H1 (cell line): Measurements from ENCODE around the gene PPP1R7. TPM values are rescaled to one million over a fixed set of nuclear protein-coding genes. Genes with fewer than 3 reads are reported as not detected.

ENCODE experiments used
- CTCF ChIA-PET: fragments of 300-600 bp; sonication (Branson Sonifier 250); formaldehyde crosslinking; loops from one replicate; lab custom pipeline; 2021; ENCODE audit not compliant: partially characterized antibody; lab: Charles Lee
- POLR2A ChIA-PET: fragments of 300-600 bp; sonication (Branson Sonifier 250); formaldehyde crosslinking; loops from one replicate; lab custom pipeline; 2021; ENCODE audit warnings: inconsistent platforms; ENCODE audit not compliant: partially characterized antibody; lab: Charles Lee
- DNase-seq, 2 experiments: peaks; one replicate each; pipeline versions ENCODE4 v3.0.0 to v3.0.0-alpha.2; 2010 to 2022; ENCODE audit warnings: low spot score in 2 of 2, low read depth in 1 of 2, mixed read lengths in 1 of 2
- FAIRE-seq: peaks from 2 replicates; lab custom pipeline; 2011; peaks lifted over from hg19 to GRCh38; lab: Jason Lieb, UNC
- H2AFZ ChIP-seq: 2 replicates; pipeline ENCODE4 v1.8.1; 2012; ENCODE audit warnings: low read length, inconsistent platforms
- H2AK5ac ChIP-seq: 2 replicates; pipeline ENCODE4 v1.6.1; 2013; ENCODE audit warnings: low read depth, low read length
- H2BK120ac ChIP-seq: replicated peaks from 2 replicates; pipeline ENCODE3; 2013; ENCODE audit warnings: low read depth, low read length, inconsistent platforms
- H2BK12ac ChIP-seq: 2 replicates; pipeline ENCODE4 v1.6.1; 2013; ENCODE audit warnings: low read depth, low read length
- H2BK15ac ChIP-seq: 2 replicates; pipeline ENCODE4 v1.6.1; 2013; ENCODE audit warnings: low read length
- H2BK20ac ChIP-seq: 2 replicates; pipeline ENCODE4 v1.6.1; 2013; ENCODE audit warnings: low read length
- H2BK5ac ChIP-seq: 2 replicates; pipeline ENCODE4 v1.6.1; 2013; ENCODE audit warnings: low read depth, low read length
- H3K14ac ChIP-seq: 2 replicates; pipeline ENCODE4 v1.6.1; 2013; ENCODE audit warnings: inconsistent platforms; ENCODE audit not compliant: insufficient read length
- H3K18ac ChIP-seq: 2 replicates; pipeline ENCODE4 v1.6.1; 2013; ENCODE audit warnings: low read length; ENCODE audit errors: extremely low read depth
- H3K23ac ChIP-seq: 2 replicates; pipeline ENCODE4 v1.6.1; 2013; ENCODE audit warnings: inconsistent platforms; ENCODE audit not compliant: insufficient read length
- H3K23me2 ChIP-seq: 2 replicates; pipeline ENCODE4 v1.6.1; 2013; ENCODE audit warnings: low read depth, low read length
- H3K27ac ChIP-seq: 2 replicates; pipeline ENCODE4 v1.6.1; 2011; ENCODE audit warnings: low read depth, low read length, inconsistent platforms
- H3K27me3 ChIP-seq, 4 experiments: replicated peaks in 1 of 4; 1 replicate in 1 of 4; 2 replicates in 3 of 4; pipeline versions ENCODE4 v1.6.1 to v1.8.1; 2011 to 2013; ENCODE audit warnings: low read length in 3 of 4, mild to moderate bottlenecking in 3 of 4, inconsistent platforms in 2 of 4, mixed read lengths in 2 of 4, moderate library complexity in 1 of 4; ENCODE audit not compliant: control insufficient read depth in 3 of 4, insufficient read depth in 3 of 4; ENCODE audit errors: extremely low read depth in 1 of 4
- H3K36me3 ChIP-seq, 4 experiments: 2 replicates each; pipeline versions ENCODE4 v1.6.1 to v1.8.1; 2011 to 2013; ENCODE audit warnings: mild to moderate bottlenecking in 4 of 4, low read length in 3 of 4, moderate library complexity in 2 of 4, control low read depth in 1 of 4, inconsistent platforms in 1 of 4; ENCODE audit not compliant: insufficient read depth in 4 of 4, control insufficient read depth in 2 of 4
- H3K4ac ChIP-seq: replicated peaks from 2 replicates; pipeline ENCODE3; 2013; ENCODE audit warnings: low read length, low read depth, mixed read lengths, inconsistent platforms; ENCODE audit not compliant: insufficient read length
- H3K4me1 ChIP-seq, 4 experiments: replicated peaks in 1 of 4; 1 replicate in 1 of 4; 2 replicates in 3 of 4; pipeline versions ENCODE4 v1.6.1 to v1.8.1; 2011 to 2013; ENCODE audit warnings: low read length in 3 of 4, inconsistent platforms in 2 of 4, mixed read lengths in 1 of 4; ENCODE audit not compliant: insufficient read depth in 4 of 4, control insufficient read depth in 3 of 4
- H3K4me2 ChIP-seq, 2 experiments: 2 replicates each; pipeline versions ENCODE4 v1.6.1 to v1.8.1; 2011 to 2013; ENCODE audit warnings: low read depth in 2 of 2, low read length in 2 of 2, control low read depth in 1 of 2, inconsistent platforms in 1 of 2, mild to moderate bottlenecking in 1 of 2; ENCODE audit not compliant: insufficient read depth in 1 of 2
- H3K4me3 ChIP-seq, 4 experiments: fragments of 200-600, 300-600 bp in 1 of 4; sonication (generic), shearing (Covaris generic), sonication (Bioruptor Twin) in 1 of 4; 2 replicates each; pipeline versions ENCODE4 v1.5.1 to v1.8.1; 2011 to 2016; ENCODE audit warnings: low read length in 4 of 4, low read depth in 3 of 4, control low read depth in 2 of 4, inconsistent platforms in 2 of 4, mild to moderate bottlenecking in 2 of 4, mixed read lengths in 1 of 4, moderate library complexity in 1 of 4; ENCODE audit not compliant: insufficient read depth in 2 of 4; ENCODE audit errors: extremely low read depth in 1 of 4
- H3K56ac ChIP-seq: replicated peaks from 2 replicates; pipeline ENCODE3; 2013; ENCODE audit warnings: low read depth, mild to moderate bottlenecking, mixed read lengths, low read length, inconsistent platforms; ENCODE audit not compliant: insufficient read length
- H3K79me1 ChIP-seq: 2 replicates; pipeline ENCODE4 v1.6.1; 2013; ENCODE audit warnings: low read depth, low read length, control low read depth
- H3K79me2 ChIP-seq, 2 experiments: 2 replicates each; pipeline versions ENCODE4 v1.6.1 to v1.8.1; 2012 to 2013; ENCODE audit warnings: low read length in 2 of 2, mild to moderate bottlenecking in 2 of 2, inconsistent platforms in 1 of 2; ENCODE audit not compliant: insufficient read depth in 2 of 2, control insufficient read depth in 1 of 2
- H3K9ac ChIP-seq, 4 experiments: replicated peaks in 1 of 4; 1 replicate in 1 of 4; 2 replicates in 3 of 4; pipeline versions ENCODE4 v1.6.1 to v1.8.1; 2011 to 2013; ENCODE audit warnings: low read depth in 3 of 4, low read length in 3 of 4, control low read depth in 2 of 4, mild to moderate bottlenecking in 2 of 4, moderate library complexity in 2 of 4, inconsistent platforms in 1 of 4; ENCODE audit errors: extremely low read depth in 1 of 4
- H3K9me3 ChIP-seq, 2 experiments: 2 replicates each; pipeline versions ENCODE4 v1.6.1 to v1.8.1; 2012 to 2013; ENCODE audit warnings: mild to moderate bottlenecking in 2 of 2, moderate library complexity in 2 of 2, control low read depth in 1 of 2, inconsistent platforms in 1 of 2, low read depth in 1 of 2, low read length in 1 of 2, mixed read lengths in 1 of 2; ENCODE audit not compliant: insufficient read depth in 2 of 2
- H4K20me1 ChIP-seq, 2 experiments: replicated peaks in 1 of 2; 2 replicates each; pipeline versions ENCODE3 to v1.8.1; 2011 to 2013; ENCODE audit warnings: inconsistent platforms in 2 of 2, low read length in 2 of 2, mild to moderate bottlenecking in 1 of 2; ENCODE audit not compliant: insufficient read depth in 2 of 2, control insufficient read depth in 1 of 2
- H4K5ac ChIP-seq: 2 replicates; pipeline ENCODE4 v1.6.1; 2013; ENCODE audit warnings: low read length, low read depth, mixed read lengths, inconsistent platforms; ENCODE audit not compliant: insufficient read length
- H4K8ac ChIP-seq: 2 replicates; pipeline ENCODE4 v1.8.0; 2013; ENCODE audit warnings: mild to moderate bottlenecking, moderate library complexity, low read length, inconsistent platforms; ENCODE audit not compliant: insufficient read depth; ENCODE audit errors: extremely low read depth
- H4K91ac ChIP-seq: replicated peaks from 2 replicates; pipeline ENCODE3; 2013; ENCODE audit warnings: low read length, mixed read lengths, inconsistent platforms; ENCODE audit not compliant: insufficient read length
- BACH1 ChIP-seq: IDR thresholded peaks from 2 replicates; pipeline ENCODE4 v1.6.1; 2012; ENCODE audit warnings: low read length, improper control_type of control experiment
- CHD2 ChIP-seq: IDR thresholded peaks from 2 replicates; pipeline ENCODE4 v1.6.1; 2012; ENCODE audit warnings: low read length, improper control_type of control experiment
- EGR1 ChIP-seq: IDR thresholded peaks from 2 replicates; pipeline ENCODE4 v1.6.1; 2011; ENCODE audit warnings: low read depth, low read length, borderline replicate concordance
- FOSL1 ChIP-seq: IDR thresholded peaks from 2 replicates; pipeline ENCODE4 v1.6.1; 2011; ENCODE audit warnings: mild to moderate bottlenecking, low read depth, low read length, moderate library complexity; ENCODE audit not compliant: insufficient read depth
- GABPA ChIP-seq: IDR thresholded peaks from 2 replicates; pipeline ENCODE4 v1.6.1; 2011; ENCODE audit warnings: mild to moderate bottlenecking, low read length, moderate library complexity, borderline replicate concordance; ENCODE audit not compliant: insufficient read depth
- KDM1A ChIP-seq: fragments of 200-600, 300-600 bp; sonication (generic); IDR thresholded peaks from 2 replicates; pipeline ENCODE4 v1.7.1; 2016; ENCODE audit warnings: mild to moderate bottlenecking, low read length, borderline replicate concordance
- MAFK ChIP-seq: IDR thresholded peaks from 2 replicates; pipeline ENCODE4 v1.6.1; 2012; ENCODE audit warnings: low read depth, mild to moderate bottlenecking, improper control_type of control experiment, low read length
- NANOG ChIP-seq: IDR thresholded peaks from 2 replicates; pipeline ENCODE4 v1.6.1; 2011; ENCODE audit warnings: low read length, low read depth, mild to moderate bottlenecking, inconsistent platforms; ENCODE audit not compliant: insufficient read depth, poor library complexity, severe bottlenecking
- RBBP5 ChIP-seq: IDR thresholded peaks from 2 replicates; pipeline ENCODE4 v1.7.1; 2012; ENCODE audit warnings: low read depth, mild to moderate bottlenecking, inconsistent platforms, low read length, moderate library complexity, borderline replicate concordance
- SIRT6 ChIP-seq: IDR thresholded peaks from one replicate; pipeline ENCODE4 v1.7.1; 2012; ENCODE audit warnings: low read length, inconsistent platforms
- SIX5 ChIP-seq: IDR thresholded peaks from 2 replicates; pipeline ENCODE4 v1.6.1; 2011; ENCODE audit warnings: mild to moderate bottlenecking, low read depth, low read length
- TBP ChIP-seq: IDR thresholded peaks from 2 replicates; pipeline ENCODE4 v1.6.1; 2011; ENCODE audit warnings: low read depth, low read length, improper control_type of control experiment
- WGBS, 2 experiments: shearing (Covaris generic) in 1 of 2; methylation state at CpG; one replicate each; pipeline versions ENCODE4 v1.1.6 to v1.1.7; 2013 to 2015; ENCODE audit warnings: low lambda C conversion rate in 2 of 2, mixed read lengths in 2 of 2, inconsistent platforms in 1 of 2, low coverage in 1 of 2, missing lambda C conversion rate in 1 of 2; ENCODE audit not compliant: insufficient replicate concordance in 2 of 2, insufficient coverage in 1 of 2, insufficient read length in 1 of 2; ENCODE audit errors: extremely low coverage in 1 of 2, missing lambda C conversion rate in 1 of 2; 5-methylcytosine and 5-hydroxymethylcytosine counted together
- polyA plus RNA-seq, 7 experiments: library from polyadenylated mRNA; depleted of rRNA in 3 of 7; stranded (reverse) in 5 of 7; unstranded in 2 of 7; fragments of >200 nt in 5 of 7; fragments of 200-250 nt in 2 of 7; gene quantifications; 1 replicate in 5 of 7; 2 replicates in 1 of 7; 4 replicates in 1 of 7; pipeline versions ENCODE4 v1.2.1 to v1.2.3, GENCODE V29; 2011 to 2013; ENCODE audit warnings: missing spikeins in 2 of 7, mixed read lengths in 2 of 7
- total RNA-seq: library from RNA; stranded (reverse); fragmentation: NEBNext Ultra II Directional; extraction: Animal tissue kit (Norgen Biotek cat#: 25700); gene quantifications from 2 replicates; pipeline ENCODE4 v1.2.1, GENCODE V29; 2021
- TF ChIP-seq, protein P1 (sequence below), 3 experiments: IDR thresholded peaks; 1 replicate in 2 of 3; 2 replicates in 1 of 3; pipeline versions ENCODE4 v1.5.1 to v1.6.1; 2011; ENCODE audit warnings: low read length in 3 of 3, mild to moderate bottlenecking in 3 of 3, inconsistent platforms in 2 of 3, low read depth in 1 of 3, moderate library complexity in 1 of 3; ENCODE audit not compliant: insufficient read depth in 1 of 3; ENCODE audit errors: control extremely low read depth in 1 of 3

The PPP1R7 gene
- total and polyA plus RNA-seq, 2 of the 8 experiments (the other 6 are each of a cell fraction or from before 2014, with no cell fraction given), result 22.2 to 64.0 TPM

DNA sequence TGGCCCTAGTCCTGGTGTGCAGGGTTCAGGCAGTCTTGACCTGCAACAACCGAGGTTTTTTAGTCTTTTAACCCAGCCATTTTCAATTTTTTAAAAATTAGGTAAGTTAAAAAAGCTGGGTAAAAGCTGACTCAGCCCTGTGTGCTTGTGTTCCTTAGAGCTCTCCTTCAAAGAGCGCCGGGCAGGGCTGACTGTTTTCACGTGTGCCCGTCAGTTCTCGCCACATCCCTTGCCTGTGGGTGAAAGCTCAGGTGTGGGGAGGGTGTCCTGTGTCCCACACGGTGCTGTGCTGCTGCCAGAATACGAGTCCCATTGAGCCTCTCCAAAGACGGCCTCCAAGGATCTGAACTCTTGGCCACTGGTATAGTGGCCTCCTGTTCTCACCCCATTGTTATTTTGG, 33.0 kb downstream of the PPP1R7 start:
- WGBS, 2 experiments, result 88% methylated on average over 9 of the region's 9 CpGs; no CpG with 5 or more reads in 1 of the 2 experiments
- H3K36me3 ChIP-seq, result no peaks in the 10 kb centered on the region
- no peak overlapping the region for H3K23ac ChIP-seq
- H3K4me1 ChIP-seq, result peaks cover 0 to 7% (median 5%) of the 10 kb centered on the region in 4 experiments; a peak in 6 of 7 replicates
- H2BK120ac ChIP-seq, result no peak overlapping the region
- no peak overlapping the region for H3K27ac ChIP-seq
- DNase-seq (no peak), FAIRE-seq (no peak)
- H3K56ac ChIP-seq, result no peak overlapping the region
- H3K79me2 ChIP-seq, result no peaks in the 10 kb centered on the region
- H4K91ac ChIP-seq, result no peak overlapping the region
- peaks cover 0 to 3% of the 10 kb centered on the region in 2 experiments for H4K20me1 ChIP-seq
- no peak overlapping the region for H2BK5ac ChIP-seq
- no peak overlapping the region for H3K9ac ChIP-seq
- H3K23me2 ChIP-seq, result no peaks in the 10 kb centered on the region
- H2BK12ac ChIP-seq, result no peak overlapping the region
- H2AFZ ChIP-seq, result no peak overlapping the region
- no peak overlapping the region for H2BK15ac ChIP-seq
- no peak overlapping the region for H2BK20ac ChIP-seq
- no peak overlapping the region for H3K18ac ChIP-seq
- no peak overlapping the region for H4K8ac ChIP-seq
- no peak overlapping the region for H3K4ac ChIP-seq
- no peaks in the 10 kb centered on the region for H3K9me3 ChIP-seq
- ChIA-PET CTCF (no interaction called here), POLR2A (interaction anchor here (1.0 kb wide), 1 partner anchor 34 kb away, joined by 4 read pairs; no protein-coding TSS in a partner anchor)
- H3K4me3 ChIP-seq, result no peak overlapping the region
- no peak overlapping the region for H2AK5ac ChIP-seq
- no peaks in the 10 kb centered on the region for H3K79me1 ChIP-seq
- H3K14ac ChIP-seq, result no peak overlapping the region
- no peak overlapping the region for H3K4me2 ChIP-seq
- H3K27me3 ChIP-seq, result no peaks in the 10 kb centered on the region
- no peak overlapping the region for H4K5ac ChIP-seq
- TF ChIP-seq RBBP5, result no peak
- no peak for TF ChIP-seq CHD2
- no peak for TF ChIP-seq FOSL1
- TF ChIP-seq, protein P1, sequence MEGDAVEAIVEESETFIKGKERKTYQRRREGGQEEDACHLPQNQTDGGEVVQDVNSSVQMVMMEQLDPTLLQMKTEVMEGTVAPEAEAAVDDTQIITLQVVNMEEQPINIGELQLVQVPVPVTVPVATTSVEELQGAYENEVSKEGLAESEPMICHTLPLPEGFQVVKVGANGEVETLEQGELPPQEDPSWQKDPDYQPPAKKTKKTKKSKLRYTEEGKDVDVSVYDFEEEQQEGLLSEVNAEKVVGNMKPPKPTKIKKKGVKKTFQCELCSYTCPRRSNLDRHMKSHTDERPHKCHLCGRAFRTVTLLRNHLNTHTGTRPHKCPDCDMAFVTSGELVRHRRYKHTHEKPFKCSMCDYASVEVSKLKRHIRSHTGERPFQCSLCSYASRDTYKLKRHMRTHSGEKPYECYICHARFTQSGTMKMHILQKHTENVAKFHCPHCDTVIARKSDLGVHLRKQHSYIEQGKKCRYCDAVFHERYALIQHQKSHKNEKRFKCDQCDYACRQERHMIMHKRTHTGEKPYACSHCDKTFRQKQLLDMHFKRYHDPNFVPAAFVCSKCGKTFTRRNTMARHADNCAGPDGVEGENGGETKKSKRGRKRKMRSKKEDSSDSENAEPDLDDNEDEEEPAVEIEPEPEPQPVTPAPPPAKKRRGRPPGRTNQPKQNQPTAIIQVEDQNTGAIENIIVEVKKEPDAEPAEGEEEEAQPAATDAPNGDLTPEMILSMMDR (IDR thresholded peaks at IDR 0.05; ENCODE audit: control extremely low read depth in 1 of 3, insufficient read depth in 1 of 3, low read depth in 1 of 3, low read length in 3 of 3), result no peak
- TF ChIP-seq MAFK, result no peak
- no peak for TF ChIP-seq SIX5
- TF ChIP-seq BACH1, result no peak
- TF ChIP-seq NANOG, result no peak
- TF ChIP-seq TBP, result no peak
- no peak for TF ChIP-seq KDM1A
- TF ChIP-seq GABPA, result no peak
- no peak for TF ChIP-seq SIRT6
- TF ChIP-seq EGR1, result no peak
